ENCODE data around the gene VASP. TPM values are rescaled to one million over a fixed set of nuclear protein-coding genes. Genes with fewer than 3 reads are reported as not detected.

The VASP gene
- total RNA-seq, 1 experiment from 2014 or later, result 152 TPM

GRCh38 chr19:45547965-45548609 is 40.8 kb downstream of the VASP start (continued):
- no peak for TF ChIP-seq REST (IDR thresholded peaks at IDR 0.05; ENCODE audit: low read depth)
- TF ChIP-seq EZH2phosphoT487 (IDR thresholded peaks at IDR 0.05; ENCODE audit: borderline replicate concordance), result no peak
- no peak for TF ChIP-seq CEBPB (IDR thresholded peaks at IDR 0.05; ENCODE audit: low read depth)

- H3K4me3 ChIP-seq (replicated peaks in 1 of 2; ENCODE audit: low read depth in 1 of 2, low read length in 2 of 2), result no peak overlapping the region
- ATAC-seq (no peak), DNase-seq (ENCODE audit: low read depth, low spot score) (no peak)
- no peaks in the 10 kb centered on the region for H4K20me1 ChIP-seq (ENCODE audit: insufficient read depth)
- BruUV-seq (replicated peaks), result no TSS peak
- POLR2A ChIA-PET, result no interaction called here
- no peaks in the 10 kb centered on the region; a peak in 1 of 4 replicates for H3K36me3 ChIP-seq (ENCODE audit: control insufficient read depth in 1 of 2, insufficient read depth in 2 of 2, low read length in 2 of 2)
- no peak overlapping the region for H3K4me2 ChIP-seq (ENCODE audit: low read length)
- intact Hi-C loops (cut with micrococcal nuclease), result no loop called here
- H3K9me2 ChIP-seq (ENCODE audit: insufficient read depth), result no peaks in the 10 kb centered on the region
- H3K9ac ChIP-seq (ENCODE audit: low read length), result no peak overlapping the region
- H3K27ac ChIP-seq (ENCODE audit: low read depth, low read length), result no peak overlapping the region
- H3K9me3 ChIP-seq (ENCODE audit: control insufficient read depth in 1 of 2, insufficient read depth in 1 of 2, low read depth in 1 of 2, low read length in 2 of 2), result no peaks in the 10 kb centered on the region
- H3K27me3 ChIP-seq (ENCODE audit: insufficient read depth, low read length), result no peaks in the 10 kb centered on the region
- RAD21 ChIA-PET (ENCODE audit: low non-redundant PET in 1 of 2, low total read pairs in 2 of 2, uncharacterized antibody in 2 of 2, unreplicated experiment in 2 of 2), result no interaction called here
- peaks cover 10% of the 10 kb centered on the region for H3K79me2 ChIP-seq (ENCODE audit: insufficient read depth, low read length)
- peaks cover 5 to 11% of the 10 kb centered on the region in 2 experiments for H3K4me1 ChIP-seq (ENCODE audit: control insufficient read depth in 1 of 2, insufficient read depth in 2 of 2, low read length in 2 of 2)
- TF ChIP-seq FOSL1 (IDR thresholded peaks at IDR 0.05; ENCODE audit: low read depth) (no peak), SIN3A (IDR thresholded peaks at IDR 0.05; ENCODE audit: low read depth) (no peak), ATF3 (IDR thresholded peaks at IDR 0.05) (no peak), CTCF (IDR thresholded peaks at IDR 0.05 in 2 of 3, conservative IDR thresholded peaks at IDR 0.05 in 1 of 3; ENCODE audit: borderline replicate concordance in 1 of 3, insufficient read depth in 1 of 3, low read depth in 2 of 3, low read length in 2 of 3) (no peak), ZFX (IDR thresholded peaks at IDR 0.05) (no peak), ZBTB33 (IDR thresholded peaks at IDR 0.05; ENCODE audit: extremely low read depth, insufficient replicate concordance, low read length) (no peak), CBX3 (IDR thresholded peaks at IDR 0.05; ENCODE audit: low read depth) (no peak), CEBPB (IDR thresholded peaks at IDR 0.05; ENCODE audit: low read depth) (no peak), EZH2 (IDR thresholded peaks at IDR 0.05) (no peak), ELF1 (IDR thresholded peaks at IDR 0.05; ENCODE audit: borderline replicate concordance, low read depth) (no peak), RAD21 (IDR thresholded peaks at IDR 0.05; ENCODE audit: low read depth) (no peak), EZH2phosphoT487 (IDR thresholded peaks at IDR 0.05; ENCODE audit: borderline replicate concordance) (no peak)
- H2AFZ ChIP-seq (ENCODE audit: low read depth, low read length, poor library complexity, severe bottlenecking), result no peak overlapping the region
- CTCF ChIA-PET, result no interaction called here
These were observed 46.2 kb downstream of the VASP start for GRCh38 chr19:45553464-45553863.
